Measurements from ENCODE around the gene PHTF2. TPM values are rescaled to one million over a fixed set of nuclear protein-coding genes. Genes with fewer than 3 reads are reported as not detected.

PHTF2 gene
- total RNA-seq, 2 experiments from 2014 or later = 41.5 to 56.4 TPM

DNA sequence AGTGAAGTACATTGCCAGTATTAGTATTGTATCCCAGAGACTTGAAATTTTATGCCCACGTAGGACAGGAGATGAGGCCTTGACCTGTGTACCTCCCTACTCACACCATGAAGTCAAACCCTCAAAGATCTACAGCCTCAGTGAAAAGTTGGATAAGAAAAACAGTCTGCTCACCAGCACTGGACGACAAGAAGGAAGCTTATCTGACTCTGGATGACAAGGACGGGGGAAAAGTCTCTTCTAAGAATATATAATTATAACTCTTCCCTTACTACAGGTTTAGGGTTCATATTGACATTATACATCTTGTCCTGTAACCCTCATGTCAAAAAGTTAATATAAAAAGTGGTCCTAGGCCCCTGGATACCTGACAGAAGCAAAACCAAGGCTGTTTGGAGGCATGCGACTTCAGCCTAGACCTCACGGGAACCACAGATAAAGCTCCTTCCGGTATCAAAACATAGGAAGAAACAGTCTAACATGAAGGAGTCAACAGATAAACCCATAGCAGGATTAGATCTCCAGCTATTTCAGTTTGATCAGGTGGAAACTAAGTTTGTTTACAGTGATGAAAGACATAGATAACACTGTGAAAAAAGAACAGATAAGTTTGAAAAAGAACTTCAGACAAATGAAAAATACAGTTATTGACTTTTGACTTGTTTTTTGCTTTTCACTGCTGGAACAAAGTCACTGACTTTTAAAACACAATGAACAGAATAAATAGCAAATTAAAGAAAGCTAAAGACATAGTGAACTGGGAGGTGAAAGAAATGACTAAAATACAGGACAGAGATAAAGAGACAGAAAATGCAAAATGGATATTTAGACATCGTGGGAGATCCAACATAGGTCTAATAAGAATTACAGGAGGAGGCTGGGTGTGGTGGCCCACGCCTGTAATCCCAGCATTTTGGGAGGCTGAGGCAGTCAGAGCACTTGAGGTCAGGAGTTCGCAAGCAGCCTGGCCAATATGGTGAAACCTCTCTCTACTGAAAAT, 145.9 kb downstream of the PHTF2 start:
- Mint-ChIP-seq H3K27me3 (no peaks in the 10 kb centered on the region), H3K36me3 (peaks cover 13% of the 10 kb centered on the region), H3K9me3 (ENCODE audit: low read depth) (no peaks in the 10 kb centered on the region), H3K4me3 (no peak overlapping the region), H3K27ac (no peak overlapping the region), H3K4me1 (no peaks in the 10 kb centered on the region)
- no peak for DNase-seq
- CTCF ChIA-PET = no interaction called here
- ATAC-seq = no peak

DNA sequence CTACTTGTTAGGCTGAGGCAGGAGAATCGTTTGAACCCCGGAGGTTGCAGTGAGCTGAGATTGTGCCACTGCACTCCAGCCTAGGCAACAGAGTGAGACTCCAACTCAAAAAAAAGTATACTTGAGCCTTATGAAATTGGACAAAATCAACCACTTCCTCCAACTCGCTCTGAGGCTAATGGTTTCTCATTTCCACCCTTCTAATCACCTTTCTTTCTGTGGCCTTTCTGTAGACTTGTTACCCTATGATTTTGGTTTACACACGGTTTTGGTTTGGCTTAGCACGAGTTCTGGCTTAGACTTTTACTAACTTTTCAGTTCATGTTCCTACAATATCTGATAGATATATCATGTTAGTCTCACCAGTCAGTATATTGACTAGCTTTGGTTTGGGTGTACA, 152.0 kb downstream of the PHTF2 start:
- no peak overlapping the region for H3K27ac Mint-ChIP-seq
- CTCF ChIA-PET = interaction anchor here (0.9 to 2.8 kb wide), 2 partner anchors 17 to 90 kb away, joined by 4 to 9 read pairs; no protein-coding TSS in a partner anchor
- H3K4me3 Mint-ChIP-seq = no peak overlapping the region
- peaks cover 4% of the 10 kb centered on the region for H3K36me3 Mint-ChIP-seq
- DNase-seq (no peak), ATAC-seq (no peak)
- peaks cover 6% of the 10 kb centered on the region for H3K4me1 Mint-ChIP-seq
- no peaks in the 10 kb centered on the region for H3K27me3 Mint-ChIP-seq
- H3K9me3 Mint-ChIP-seq (ENCODE audit: low read depth) = no peaks in the 10 kb centered on the region

DNA sequence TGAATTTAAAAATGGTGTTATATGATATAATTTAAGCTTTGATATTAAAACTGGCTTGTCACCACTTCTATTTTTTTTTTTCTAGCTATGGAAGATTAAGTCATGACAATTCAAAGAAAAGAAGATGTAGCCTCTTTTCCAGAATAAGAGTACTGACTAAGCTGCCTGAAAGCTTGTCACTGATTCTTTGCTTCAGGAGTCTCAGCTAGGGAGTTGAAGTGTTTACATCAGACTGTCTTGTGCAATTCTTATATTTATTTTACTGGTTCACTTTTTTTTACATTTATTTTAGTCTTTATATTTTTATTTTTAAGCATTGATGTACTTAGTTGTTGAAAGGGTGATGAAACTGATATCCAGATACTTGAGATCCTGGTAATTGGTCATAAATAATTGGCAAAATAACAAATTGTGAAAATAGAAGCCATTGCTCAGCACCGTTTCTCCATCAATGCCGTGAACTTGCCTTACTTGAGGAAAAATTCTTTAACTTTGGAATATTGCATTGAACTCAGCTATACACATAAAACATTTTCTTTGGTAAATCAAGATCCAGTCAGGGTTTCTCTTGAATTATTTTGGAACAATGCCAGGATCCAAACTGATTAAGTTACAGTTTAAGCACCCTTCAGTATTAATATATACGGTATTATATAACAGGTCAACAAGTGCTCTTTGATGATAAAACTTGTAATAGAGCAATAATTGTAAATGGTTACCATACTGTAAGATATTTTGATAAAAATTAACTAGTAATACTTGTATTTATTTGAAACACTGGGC, 156.4 kb downstream of the PHTF2 start:
- no peaks in the 10 kb centered on the region for H3K9me3 Mint-ChIP-seq (ENCODE audit: low read depth)
- H3K27me3 Mint-ChIP-seq = no peaks in the 10 kb centered on the region
- no peak for ATAC-seq
- no peak overlapping the region for H3K27ac Mint-ChIP-seq
- no peak for DNase-seq
- peaks cover 6% of the 10 kb centered on the region for H3K4me1 Mint-ChIP-seq
- H3K36me3 Mint-ChIP-seq = peaks cover 12% of the 10 kb centered on the region
- CTCF ChIA-PET = no interaction called here
- no peak overlapping the region for H3K4me3 Mint-ChIP-seq

DNA sequence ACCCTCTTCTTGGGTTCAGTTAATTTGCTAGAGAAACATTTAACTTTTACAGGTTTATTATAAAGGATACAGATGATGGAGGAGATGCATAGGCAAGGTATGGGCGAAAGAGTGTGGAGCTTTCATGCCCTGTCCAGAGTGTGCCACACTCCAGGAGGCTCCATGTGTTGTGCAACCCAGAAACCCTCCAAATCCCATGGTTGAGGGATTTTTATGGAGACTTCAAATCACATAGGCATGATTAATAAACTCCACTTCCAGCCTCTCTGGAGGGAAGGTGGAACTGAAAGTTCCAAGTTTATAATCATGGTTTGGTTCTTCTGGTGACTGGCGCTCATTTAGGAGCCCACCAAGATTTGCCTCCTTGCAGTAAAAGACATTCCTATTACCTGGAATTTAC, 159.9 kb downstream of the PHTF2 start:
- Mint-ChIP-seq H3K4me3 (no peak overlapping the region), H3K27me3 (no peaks in the 10 kb centered on the region), H3K27ac (no peak overlapping the region), H3K36me3 (peaks cover 12% of the 10 kb centered on the region), H3K4me1 (no peaks in the 10 kb centered on the region), H3K9me3 (ENCODE audit: low read depth) (no peaks in the 10 kb centered on the region)
- ATAC-seq = no peak
- CTCF ChIA-PET = no interaction called here
- DNase-seq = no peak

DNA sequence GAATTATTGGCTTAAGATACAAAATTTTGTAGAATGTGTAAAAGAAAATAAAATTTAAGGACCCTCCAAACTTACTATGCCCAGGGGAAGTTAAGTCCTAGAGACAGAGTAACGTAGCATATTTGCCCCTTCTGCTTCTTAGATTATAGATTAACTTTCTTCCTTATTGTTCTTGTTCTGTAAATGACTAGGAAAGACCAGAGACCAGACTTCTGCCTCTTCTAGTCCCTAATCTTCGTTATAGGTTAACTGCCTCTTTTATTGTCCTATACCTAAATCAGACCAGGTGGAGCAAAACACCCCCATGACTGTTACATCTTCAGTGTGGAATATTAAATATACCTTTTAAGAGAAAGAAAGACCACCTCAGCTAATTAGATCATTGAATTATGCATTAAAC, 160.5 kb downstream of the PHTF2 start:
- Mint-ChIP-seq H3K27ac (no peak overlapping the region), H3K4me3 (no peak overlapping the region), H3K36me3 (peaks cover 10% of the 10 kb centered on the region), H3K4me1 (no peaks in the 10 kb centered on the region), H3K27me3 (no peaks in the 10 kb centered on the region), H3K9me3 (ENCODE audit: low read depth) (no peaks in the 10 kb centered on the region)
- no peak for ATAC-seq
- CTCF ChIA-PET = interaction anchor here (0.7 kb wide), 2 partner anchors 72 to 524 kb away, joined by 3 to 7 read pairs; no protein-coding TSS in a partner anchor
- DNase-seq = no peak

DNA sequence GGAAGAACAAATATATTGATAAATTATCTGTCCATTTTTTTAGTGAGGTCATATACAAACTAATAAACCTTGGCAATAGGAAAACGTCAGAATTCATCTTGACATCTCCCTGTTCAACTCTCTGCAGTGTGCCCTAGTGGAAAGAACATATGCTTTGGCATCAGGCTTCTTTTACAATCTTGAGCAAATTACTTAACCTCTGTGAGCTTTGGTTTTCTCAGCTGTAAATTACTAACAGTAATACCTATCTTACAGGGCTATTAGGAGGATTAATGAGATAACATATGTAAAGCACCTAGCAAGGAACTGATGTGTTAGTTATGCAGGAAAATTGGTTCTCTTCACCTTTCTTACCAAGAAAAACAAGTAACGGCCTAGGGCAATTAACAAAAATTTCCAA, 161.8 kb downstream of the PHTF2 start:
- Mint-ChIP-seq H3K36me3 (peaks cover 8% of the 10 kb centered on the region), H3K27ac (no peak overlapping the region), H3K4me3 (no peak overlapping the region), H3K27me3 (no peaks in the 10 kb centered on the region), H3K9me3 (ENCODE audit: low read depth) (no peaks in the 10 kb centered on the region), H3K4me1 (no peaks in the 10 kb centered on the region)
- DNase-seq = no peak
- no peak for ATAC-seq
- CTCF ChIA-PET = no interaction called here

DNA sequence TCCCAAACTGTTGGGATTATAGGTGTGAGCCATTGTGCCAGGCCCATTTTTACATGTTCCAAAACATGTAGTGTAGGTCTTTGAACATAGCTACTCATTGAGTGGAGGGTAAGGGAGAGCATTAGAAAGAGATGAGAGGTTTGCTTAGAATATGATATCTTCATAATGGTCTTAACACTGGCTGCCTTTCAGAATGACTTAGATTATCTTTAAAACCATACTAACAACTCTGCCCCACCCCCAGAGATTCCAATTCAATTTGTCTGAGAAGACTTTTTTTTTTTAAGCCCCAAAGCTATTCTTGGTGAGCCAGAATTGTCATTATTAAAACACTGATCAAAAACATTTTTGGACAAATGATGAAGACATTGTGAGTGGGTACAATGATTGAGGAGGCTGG, 168.9 kb downstream of the PHTF2 start:
- H3K27ac Mint-ChIP-seq = no peak overlapping the region
- H3K36me3 Mint-ChIP-seq = no peaks in the 10 kb centered on the region
- H3K9me3 Mint-ChIP-seq (ENCODE audit: low read depth) = no peaks in the 10 kb centered on the region
- H3K27me3 Mint-ChIP-seq = no peaks in the 10 kb centered on the region
- no peak overlapping the region for H3K4me3 Mint-ChIP-seq
- H3K4me1 Mint-ChIP-seq = no peaks in the 10 kb centered on the region
- DNase-seq (no peak), ATAC-seq (no peak)
- CTCF ChIA-PET = no interaction called here

DNA sequence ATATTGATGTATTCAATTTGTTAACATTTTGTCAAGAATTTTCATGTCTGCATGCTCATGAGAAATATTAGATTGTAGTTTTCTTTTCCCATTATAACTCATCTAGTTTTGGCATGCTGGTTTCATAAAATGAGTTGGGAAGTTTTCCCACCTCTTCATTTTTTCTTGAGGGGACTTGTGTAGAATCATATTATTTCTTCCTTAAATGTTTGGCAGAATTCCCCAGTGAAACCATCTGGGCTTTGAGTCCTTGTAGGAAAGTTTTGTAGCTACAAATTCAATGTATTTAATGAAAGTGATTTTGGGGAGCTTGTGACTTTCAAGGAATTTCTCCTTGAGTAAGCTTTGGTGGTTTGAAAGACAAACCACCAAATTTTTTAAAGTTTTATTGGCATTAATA, 173.2 kb downstream of the PHTF2 start:
- Mint-ChIP-seq H3K4me3 (no peak overlapping the region), H3K36me3 (no peaks in the 10 kb centered on the region), H3K4me1 (peaks cover 1% of the 10 kb centered on the region), H3K27ac (no peak overlapping the region), H3K9me3 (ENCODE audit: low read depth) (no peaks in the 10 kb centered on the region), H3K27me3 (no peaks in the 10 kb centered on the region)
- DNase-seq (no peak), ATAC-seq (no peak)
- CTCF ChIA-PET = interaction anchor here (0.7 to 1.6 kb wide), 2 partner anchors 8 to 10 kb away, joined by 3 read pairs; no protein-coding TSS in a partner anchor

DNA sequence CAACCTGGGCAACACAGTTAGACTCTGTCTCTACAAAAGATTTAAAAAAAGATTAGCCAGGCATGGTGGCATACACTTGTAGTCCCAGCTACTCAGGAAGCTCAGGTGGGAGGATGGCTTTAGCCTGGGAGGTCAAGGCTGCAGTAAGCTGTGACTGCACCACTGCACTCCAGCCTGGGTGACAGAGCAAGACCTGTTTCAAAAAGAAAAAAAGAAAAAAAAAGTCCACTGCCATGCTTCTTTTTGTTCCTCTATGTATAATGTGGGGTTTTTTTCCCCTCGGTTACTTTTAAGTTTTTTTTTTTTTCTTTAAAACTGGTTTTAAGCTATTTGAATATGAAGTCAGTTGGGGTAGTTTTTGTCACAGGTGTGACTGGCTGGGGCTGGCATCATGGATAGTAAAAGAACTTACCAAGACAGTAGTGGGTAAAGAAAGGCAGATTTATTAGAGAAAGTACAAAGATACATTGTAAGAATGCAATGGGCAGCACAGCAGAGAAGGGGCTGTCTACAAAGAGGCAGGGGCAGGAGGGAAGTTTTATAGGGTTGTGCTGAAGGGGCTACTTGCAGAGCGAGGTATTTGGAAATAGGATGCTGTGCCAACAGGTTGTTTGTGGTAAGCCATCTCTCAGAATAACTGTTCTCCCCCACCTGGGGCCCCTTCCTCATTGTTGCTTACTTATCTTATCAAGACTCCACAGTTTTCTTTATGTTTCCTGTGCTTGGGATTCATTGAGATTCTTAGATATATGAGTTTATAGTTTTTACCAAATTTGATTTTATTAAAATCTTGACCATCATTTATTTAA, 177.3 kb downstream of the PHTF2 start:
- Mint-ChIP-seq H3K27ac (no peak overlapping the region), H3K36me3 (no peaks in the 10 kb centered on the region), H3K4me1 (peaks cover 1% of the 10 kb centered on the region), H3K9me3 (ENCODE audit: low read depth) (no peaks in the 10 kb centered on the region), H3K4me3 (no peak overlapping the region), H3K27me3 (peaks cover 9% of the 10 kb centered on the region)
- CTCF ChIA-PET = interaction anchor here (0.6 kb wide), 1 partner anchor 85 kb away, joined by 3 read pairs; no protein-coding TSS in a partner anchor
- DNase-seq (no peak), ATAC-seq (no peak)

DNA sequence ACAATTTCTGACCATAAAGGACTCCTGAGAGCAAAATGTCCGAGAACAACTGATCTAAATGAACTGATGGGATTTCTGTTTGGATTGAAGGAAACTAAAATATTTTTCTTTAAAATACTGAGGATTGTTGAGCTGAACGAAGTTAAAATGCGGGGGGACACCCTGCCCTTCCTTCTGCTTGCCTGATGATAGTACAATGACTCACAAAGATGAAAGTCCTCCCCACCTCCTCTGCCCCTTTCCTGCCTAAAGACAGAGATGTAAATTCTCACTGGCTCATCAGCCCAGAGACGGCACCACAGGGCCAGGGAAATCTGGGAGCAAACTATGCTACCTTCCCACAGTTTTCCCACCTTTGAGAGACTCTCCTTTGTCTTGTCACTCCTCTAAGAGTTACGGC, 180.6 kb downstream of the PHTF2 start:
- ATAC-seq = no peak
- H3K27ac Mint-ChIP-seq = no peak overlapping the region
- no peaks in the 10 kb centered on the region for H3K9me3 Mint-ChIP-seq (ENCODE audit: low read depth)
- H3K36me3 Mint-ChIP-seq = no peaks in the 10 kb centered on the region
- CTCF ChIA-PET = no interaction called here
- no peak overlapping the region for H3K4me3 Mint-ChIP-seq
- H3K4me1 Mint-ChIP-seq = peaks cover 15% of the 10 kb centered on the region
- DNase-seq = no peak
- H3K27me3 Mint-ChIP-seq = peaks cover 18% of the 10 kb centered on the region

DNA sequence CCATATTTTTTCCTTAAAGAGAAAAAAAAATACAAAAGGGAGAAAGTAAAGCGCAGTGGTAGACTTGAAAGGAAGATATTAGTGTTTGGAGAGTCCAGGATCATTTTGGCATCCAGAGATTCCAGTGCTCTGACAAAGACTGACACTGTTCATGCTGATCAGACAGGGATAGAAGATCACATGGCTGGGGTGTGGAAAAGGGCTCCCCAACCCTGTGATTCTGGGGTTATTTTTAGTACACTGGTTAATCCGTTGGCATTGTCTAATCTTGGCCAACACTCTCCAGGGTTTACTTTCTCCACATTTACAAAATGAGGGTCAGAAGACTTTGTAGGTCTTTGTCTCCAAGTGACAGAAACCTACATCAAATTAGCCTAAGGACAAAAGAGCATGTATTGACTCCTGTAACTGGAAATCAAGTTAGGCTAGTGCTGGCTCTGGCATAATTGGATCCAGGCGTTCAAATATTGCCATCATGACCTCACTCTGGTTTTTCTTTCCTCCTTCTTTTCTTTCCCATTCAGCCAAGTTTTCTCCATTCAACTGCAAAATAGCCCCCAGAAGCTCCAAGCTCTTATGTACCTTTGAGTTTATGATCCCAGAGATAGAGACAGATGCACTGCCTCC, 181.6 kb downstream of the PHTF2 start:
- Mint-ChIP-seq H3K4me1 (peaks cover 15% of the 10 kb centered on the region), H3K27me3 (peaks cover 18% of the 10 kb centered on the region), H3K27ac (no peak overlapping the region), H3K9me3 (ENCODE audit: low read depth) (no peaks in the 10 kb centered on the region), H3K4me3 (no peak overlapping the region), H3K36me3 (no peaks in the 10 kb centered on the region)
- ATAC-seq (no peak), DNase-seq (no peak)
- CTCF ChIA-PET = no interaction called here

DNA sequence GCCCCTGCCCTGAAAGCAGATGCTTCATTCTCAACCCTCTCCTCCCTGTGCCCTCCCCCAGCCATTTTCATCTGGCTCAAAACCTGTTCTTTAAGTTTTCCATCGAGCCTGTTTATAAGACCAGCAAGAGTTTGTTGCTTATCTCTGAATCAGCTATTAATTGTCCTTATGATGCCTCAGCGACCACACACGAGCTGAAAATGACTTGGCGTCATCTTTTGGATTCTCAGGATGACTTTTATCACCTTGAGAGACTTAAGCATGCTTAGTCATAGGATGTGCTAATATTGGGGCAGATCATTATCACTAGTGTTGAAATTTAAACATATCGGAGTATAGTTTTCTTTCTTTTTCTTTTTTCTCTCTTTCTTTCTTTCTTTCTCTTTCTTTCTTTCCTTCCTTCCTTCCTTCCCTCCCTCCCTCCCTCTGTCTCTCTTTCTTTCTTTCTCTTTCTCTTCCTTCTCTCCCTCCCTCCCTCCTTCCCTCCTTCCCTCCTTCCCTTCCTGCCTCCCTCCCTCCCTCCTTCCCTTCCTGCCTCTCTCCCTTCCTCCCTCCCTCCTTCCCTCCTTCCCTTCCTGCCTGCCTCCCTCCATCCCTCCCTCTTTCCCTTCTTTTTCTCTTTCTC, 184.5 kb downstream of the PHTF2 start:
- Mint-ChIP-seq H3K9me3 (ENCODE audit: low read depth) (no peaks in the 10 kb centered on the region), H3K36me3 (no peaks in the 10 kb centered on the region), H3K27ac (no peak overlapping the region), H3K4me1 (peaks cover 14% of the 10 kb centered on the region), H3K4me3 (peak overlapping the region; percentile 15), H3K27me3 (peaks cover 21% of the 10 kb centered on the region)
- CTCF ChIA-PET = no interaction called here
- ATAC-seq = peak; percentile 87
- peak; percentile 70 for DNase-seq

Measured in activated CD8-positive, alpha-beta memory T cell treated with anti-CD3 and anti-CD28 coated beads, Interleukin-2, amount 10 ng/mL, durations not matched to agents 7 days and 5 days (primary cell).